K562 (cell line): ENCODE data around the gene HPRT1. TPM values are rescaled to one million over a fixed set of nuclear protein-coding genes. Genes with fewer than 3 reads are reported as not detected.

Experiments
- ATAC-seq: fragments of 200-7000 bp; cut with Tn5 transposase; 3 replicates; pipeline ENCODE4 v1.9.1; 2020; ENCODE audit warnings: moderate library complexity
- BruUV-seq: library from RNA; stranded (reverse); fragments of 400-500 nt; replicated peaks from 2 replicates; lab custom pipeline; 2021; lab: Mats Ljungman, UMichigan
- CTCF ChIA-PET: fragments of 300-600 bp; formaldehyde crosslinking; extraction: SDS; loops from one replicate; lab custom pipeline; 2021; ENCODE audit warnings: low intra/inter-chr PET ratio; lab: Yijun Ruan, JAX
- POLR2A ChIA-PET: fragments of 300-600, 350-650 bp; sonication (Branson Sonifier 250); formaldehyde crosslinking; extraction: SDS; loops from one replicate; lab custom pipeline; 2021; ENCODE audit warnings: antibody characterized with exemption, inconsistent platforms; lab: Yijun Ruan, JAX
- DNase-seq, 4 experiments: peaks; one replicate each; pipeline versions ENCODE4 v3.0.0 to v3.0.0-alpha.2; 2011 to 2018; ENCODE audit warnings: low spot score in 3 of 4, mixed read lengths in 3 of 4; ENCODE audit errors: extremely low read depth in 1 of 4
- FAIRE-seq: peaks from 2 replicates; lab custom pipeline; 2011; peaks lifted over from hg19 to GRCh38; lab: Jason Lieb, UNC
- H2AFZ ChIP-seq: 2 replicates; pipeline ENCODE4 v1.6.0; 2011; ENCODE audit warnings: low read depth, low read length, control low read depth, inconsistent platforms
- H3K27ac ChIP-seq: fragments of 200-600 bp; 3 replicates; pipeline ENCODE4 v1.8.0; 2011; ENCODE audit warnings: low read depth, mild to moderate bottlenecking, control low read depth, inconsistent platforms, low read length, moderate library complexity, mixed read lengths; ENCODE audit errors: extremely low read depth
- H3K27me3 ChIP-seq, 2 experiments: fragments of 300-600 bp in 1 of 2; 2 replicates in 1 of 2; 3 replicates in 1 of 2; pipeline versions ENCODE4 v1.6.0 to v1.8.0; 2011; ENCODE audit warnings: inconsistent platforms in 2 of 2, low read length in 2 of 2, mild to moderate bottlenecking in 1 of 2, mixed read lengths in 1 of 2, moderate library complexity in 1 of 2; ENCODE audit not compliant: control insufficient read depth in 2 of 2, insufficient read depth in 2 of 2
- H3K36me3 ChIP-seq: fragments of 300-600 bp; 3 replicates; pipeline ENCODE4 v1.8.0; 2011; ENCODE audit warnings: mild to moderate bottlenecking, low read length, inconsistent platforms; ENCODE audit not compliant: control insufficient read depth, insufficient read depth
- H3K4me1 ChIP-seq, 2 experiments: fragments of 200-600 bp in 1 of 2; replicated peaks in 1 of 2; 2 replicates in 1 of 2; 3 replicates in 1 of 2; pipeline versions ENCODE4 v1.5.1 to v1.8.0; 2011; ENCODE audit warnings: inconsistent platforms in 2 of 2, low read length in 2 of 2, mild to moderate bottlenecking in 1 of 2, mixed read lengths in 1 of 2, moderate library complexity in 1 of 2; ENCODE audit not compliant: control insufficient read depth in 2 of 2, insufficient read depth in 2 of 2
- H3K4me2 ChIP-seq: 2 replicates; pipeline ENCODE4 v1.6.1; 2011; ENCODE audit warnings: low read length, control low read depth, inconsistent platforms, mixed read lengths; ENCODE audit not compliant: insufficient read depth
- H3K4me3 ChIP-seq: fragments of 200-600 bp; sonication (generic), shearing (Covaris generic); 2 replicates; pipeline ENCODE4 v1.5.1; 2016; ENCODE audit warnings: control low read depth, inconsistent platforms
- H3K79me2 ChIP-seq: fragments of 200-600 bp; 3 replicates; pipeline ENCODE4 v1.8.0; 2011; ENCODE audit warnings: low read length, inconsistent platforms; ENCODE audit not compliant: control insufficient read depth, insufficient read depth
- H3K9ac ChIP-seq, 2 experiments: 2 replicates each; pipeline versions ENCODE4 v1.6.0 to v1.6.1; 2011; ENCODE audit warnings: low read depth in 2 of 2, low read length in 2 of 2, control low read depth in 1 of 2, inconsistent platforms in 1 of 2, mild to moderate bottlenecking in 1 of 2, mixed read lengths in 1 of 2; ENCODE audit not compliant: insufficient read depth in 1 of 2
- H3K9me1 ChIP-seq: one replicate; pipeline ENCODE4 v1.6.0; 2011; ENCODE audit warnings: inconsistent platforms, mild to moderate bottlenecking, low read length, moderate library complexity; ENCODE audit not compliant: control insufficient read depth, insufficient read depth
- H3K9me3 ChIP-seq: replicated peaks from 2 replicates; pipeline ENCODE4 v1.5.1; 2011; ENCODE audit warnings: low read depth, low read length, inconsistent platforms; ENCODE audit not compliant: control insufficient read depth, insufficient read depth
- H4K20me1 ChIP-seq: replicated peaks from 2 replicates; pipeline ENCODE4 v1.6.1; 2011; ENCODE audit warnings: low read length, inconsistent platforms, mixed read lengths; ENCODE audit not compliant: control insufficient read depth, insufficient read depth
- ATF1 ChIP-seq, 2 experiments: fragments of 450-650 bp in 1 of 2; IDR thresholded peaks; 2 replicates each; pipeline ENCODE4 v1.6.1; 2016; ENCODE audit warnings: missing compliant biosample characterization in 1 of 2, missing genetic modification characterization in 1 of 2
- ATF3 ChIP-seq, 2 experiments: fragments of 450-650 bp in 1 of 2; sonication (generic) in 1 of 2; formaldehyde crosslinking in 1 of 2; IDR thresholded peaks in 1 of 2; conservative IDR thresholded peaks in 1 of 2; 2 replicates each; pipeline versions ENCODE4 v1.6.1 to v1.8.1; 2016 to 2023; ENCODE audit warnings: mild to moderate bottlenecking in 2 of 2, moderate library complexity in 2 of 2, inconsistent platforms in 1 of 2, missing genetic modification reagents in 1 of 2
- CHAMP1 ChIP-seq: fragments of 450-650 bp; IDR thresholded peaks from 2 replicates; pipeline ENCODE4 v1.6.1; 2016; ENCODE audit warnings: mild to moderate bottlenecking
- PHF8 ChIP-seq: fragments of 200-600 bp; sonication (generic); IDR thresholded peaks from 2 replicates; pipeline ENCODE4 v1.6.1; 2012; ENCODE audit warnings: mixed run types, mild to moderate bottlenecking, inconsistent platforms, low read length, moderate library complexity, borderline replicate concordance
- SIRT6 ChIP-seq: IDR thresholded peaks from one replicate; pipeline ENCODE4 v1.6.1; 2012; ENCODE audit warnings: low read depth, mild to moderate bottlenecking, control low read depth, inconsistent platforms, low read length, moderate library complexity
- SRSF7 ChIP-seq: fragments of 200-400 bp; formaldehyde crosslinking; optimal IDR thresholded peaks from 2 replicates; pipeline ENCODE3; 2017; ENCODE audit warnings: mild to moderate bottlenecking, low read depth, low read length
- TRIM24 ChIP-seq, 2 experiments: fragments of 450-650 bp; IDR thresholded peaks; 2 replicates each; pipeline ENCODE4 v1.6.1; 2016
- ZFX ChIP-seq: sonication (generic); formaldehyde crosslinking; IDR thresholded peaks from 2 replicates; pipeline ENCODE4 v1.8.0; 2022; ENCODE audit warnings: mild to moderate bottlenecking, missing genetic modification reagents, moderate library complexity
- ZNF232 ChIP-seq: sonication (generic); formaldehyde crosslinking; IDR thresholded peaks from 2 replicates; pipeline ENCODE4 v1.8.0; 2022; ENCODE audit warnings: mild to moderate bottlenecking, missing genetic modification reagents
- ZNF408 ChIP-seq: fragments of 250-450 bp; sonication (Bioruptor Pico); IDR thresholded peaks from 2 replicates; pipeline ENCODE4 v1.4.0; 2020; ENCODE audit warnings: low read depth, mild to moderate bottlenecking, moderate library complexity
- whole genome bisulfite sequencing: fragments of 100-300 bp; shearing (Covaris generic); methylation state at CpG from one replicate; pipeline ENCODE4 v1.1.6; 2016; ENCODE audit warnings: low coverage, mixed read lengths; ENCODE audit not compliant: insufficient coverage; ENCODE audit errors: missing lambda C conversion rate; 5-methylcytosine and 5-hydroxymethylcytosine counted together
- in situ Hi-C: fragments of 300-500 bp; cut with MboI; formaldehyde crosslinking; loops from 4 replicates; pipeline ENCODE4 v1.15.0; 2018; ENCODE audit warnings: inconsistent platforms, mixed read lengths
- intact Hi-C: fragments of 100-400 bp; cut with micrococcal nuclease; formaldehyde crosslinking; loops from 2 replicates; pipeline ENCODE4 v1.14.2; 2022
- polyA plus RNA-seq, 8 experiments: library from polyadenylated mRNA; depleted of rRNA in 4 of 8; stranded (reverse) in 5 of 8; unstranded in 3 of 8; fragments of >200 nt; fragmentation: Nextera tagmentation in 2 of 8; fragmentation: Illumina TruSeq in 1 of 8; extraction: Ambion mirVana in 2 of 8; extraction: Trizol in 1 of 8; gene quantifications; 2 replicates each; pipeline versions ENCODE4 v1.2.1 to v1.2.3, GENCODE V29; 2011 to 2014; ENCODE audit warnings: inconsistent platforms in 1 of 8, missing spikeins in 1 of 8
- total RNA-seq, 7 experiments: library from RNA; depleted of rRNA in 6 of 7; stranded (reverse); fragments of >200 nt in 6 of 7; fragmentation: Illumina TruSeq in 2 of 7; extraction: Trizol in 2 of 7; gene quantifications; 2 replicates each; pipeline versions ENCODE4 v1.2.1 to v1.2.3, GENCODE V29; 2011 to 2021; ENCODE audit warnings: low replicate concordance in 1 of 7

Gene HPRT1
- total and polyA plus RNA-seq, 9 of the 15 experiments (the other 6 are each of a cell fraction or from before 2014, with no cell fraction given) = 24.4 to 158 (median 104) TPM

DNA sequence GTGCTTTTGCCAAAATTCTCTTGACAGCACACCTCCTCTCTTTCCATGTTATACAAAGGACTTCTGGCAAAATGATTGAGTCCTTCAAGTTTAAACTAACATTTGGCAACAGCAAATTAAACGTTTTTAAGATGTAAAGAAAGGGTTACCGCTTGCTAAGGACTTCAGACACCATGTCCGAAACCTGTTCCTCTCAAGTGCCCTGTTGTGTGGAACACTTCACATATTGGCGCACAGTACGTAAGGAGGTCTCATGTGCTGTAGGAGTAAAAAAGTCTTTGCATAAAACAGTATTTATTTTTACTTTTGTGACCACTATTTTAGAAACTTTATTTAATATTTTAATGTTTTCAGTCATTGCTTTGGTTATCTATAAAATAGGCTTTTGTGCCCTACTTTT lies 33.7 kb upstream of the HPRT1 start:
- DNase-seq (no peak), FAIRE-seq (no peak), ATAC-seq (no peak)
- ChIA-PET POLR2A (no interaction called here), CTCF (no interaction called here)
- Histone ChIP-seq H3K9me3 (no peaks in the 10 kb centered on the region), H3K27me3 (no peaks in the 10 kb centered on the region), H2AFZ (no peak overlapping the region), H3K27ac (no peak overlapping the region), H3K9ac (no peak overlapping the region), H3K36me3 (peaks cover 66% of the 10 kb centered on the region; the same call in 2 of the 3 replicates), H3K4me2 (no peak overlapping the region), H3K79me2 (no peaks in the 10 kb centered on the region), H3K9me1 (no peaks in the 10 kb centered on the region), H4K20me1 (no peaks in the 10 kb centered on the region), H3K4me3 (no peak overlapping the region), H3K4me1 (no peaks in the 10 kb centered on the region)
- in situ Hi-C loops (no loop called here), intact Hi-C loops (no loop called here)
- TF ChIP-seq ATF1 (CRISPR knock-in tag; IDR thresholded peaks at IDR 0.05) (no peak), ATF1 (tag; IDR thresholded peaks at IDR 0.05) (no peak), CHAMP1 (no peak), SRSF7 (no peak), ZNF408 (CRISPR knock-in tag) (no peak), ZNF232 (no peak), PHF8 (no peak), ATF3 (IDR thresholded peaks at IDR 0.05) (no peak), ATF3 (CRISPR knock-in tag; conservative IDR thresholded peaks at IDR 0.05) (no peak), ZFX (no peak), SIRT6 (no peak), TRIM24 (IDR thresholded peaks at IDR 0.05) (no peak)
- 81% methylated on average over 5 of the region's 5 CpGs for WGBS
- BruUV-seq = no TSS peak
